Esophagus muscularis mucosa (tissue), 4 donors: ENCODE results near the gene PEBP1.

Experiments
- EP300 ChIP-seq: sonication (generic); formaldehyde crosslinking; IDR thresholded peaks from one replicate; pipeline ENCODE4 v1.6.1; 2017; ENCODE audit warnings: antibody characterized with exemption
- POLR2A ChIP-seq: fragments of 450-650 bp; IDR thresholded peaks from one replicate; pipeline ENCODE4 v1.6.1; 2017; ENCODE audit warnings: antibody characterized with exemption, moderate library complexity, mild to moderate bottlenecking, low read depth
- POLR2AphosphoS5 ChIP-seq, 2 donors: sonication (generic); formaldehyde crosslinking; IDR thresholded peaks; one replicate each; pipeline ENCODE4 v1.6.1; 2017; ENCODE audit warnings: antibody characterized with exemption in 2 of 2
- TF ChIP-seq, protein P1 (sequence below), 3 experiments: fragments of 200-600 bp in 2 of 3; fragments of 450-650 bp in 1 of 3; sonication (generic) in 2 of 3; IDR thresholded peaks; one replicate each; pipeline ENCODE4 v1.5.1; 2017 to 2019; ENCODE audit warnings: antibody characterized with exemption in 3 of 3, mild to moderate bottlenecking in 2 of 3, moderate library complexity in 1 of 3

DNA sequence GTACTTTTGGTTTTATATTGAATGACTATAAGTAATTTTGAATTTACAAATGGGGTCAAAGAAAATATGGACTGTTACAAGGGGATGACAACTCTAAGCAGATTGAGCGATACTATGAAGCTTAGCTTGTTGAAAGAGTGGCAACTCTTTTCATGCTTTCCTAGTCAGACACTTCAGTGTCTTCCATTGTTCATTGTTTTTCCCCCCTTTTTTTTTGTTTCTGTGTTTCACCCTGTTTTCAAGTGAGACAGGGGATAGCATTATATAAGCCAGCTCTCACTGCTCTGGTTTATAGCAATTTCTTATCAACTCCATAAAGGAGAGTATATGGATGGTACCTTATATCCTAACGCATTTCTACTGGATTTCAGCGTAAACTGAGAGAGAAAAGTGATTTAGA, 24.6 kb downstream of the PEBP1 start:
- TF ChIP-seq EP300 (no peak), POLR2AphosphoS5 (IDR thresholded peaks at IDR 0.05) (no peak), POLR2A (no peak)
- TF ChIP-seq, protein P1, sequence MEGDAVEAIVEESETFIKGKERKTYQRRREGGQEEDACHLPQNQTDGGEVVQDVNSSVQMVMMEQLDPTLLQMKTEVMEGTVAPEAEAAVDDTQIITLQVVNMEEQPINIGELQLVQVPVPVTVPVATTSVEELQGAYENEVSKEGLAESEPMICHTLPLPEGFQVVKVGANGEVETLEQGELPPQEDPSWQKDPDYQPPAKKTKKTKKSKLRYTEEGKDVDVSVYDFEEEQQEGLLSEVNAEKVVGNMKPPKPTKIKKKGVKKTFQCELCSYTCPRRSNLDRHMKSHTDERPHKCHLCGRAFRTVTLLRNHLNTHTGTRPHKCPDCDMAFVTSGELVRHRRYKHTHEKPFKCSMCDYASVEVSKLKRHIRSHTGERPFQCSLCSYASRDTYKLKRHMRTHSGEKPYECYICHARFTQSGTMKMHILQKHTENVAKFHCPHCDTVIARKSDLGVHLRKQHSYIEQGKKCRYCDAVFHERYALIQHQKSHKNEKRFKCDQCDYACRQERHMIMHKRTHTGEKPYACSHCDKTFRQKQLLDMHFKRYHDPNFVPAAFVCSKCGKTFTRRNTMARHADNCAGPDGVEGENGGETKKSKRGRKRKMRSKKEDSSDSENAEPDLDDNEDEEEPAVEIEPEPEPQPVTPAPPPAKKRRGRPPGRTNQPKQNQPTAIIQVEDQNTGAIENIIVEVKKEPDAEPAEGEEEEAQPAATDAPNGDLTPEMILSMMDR (IDR thresholded peaks at IDR 0.05) = no peak
